ENCODE measurements around the gene SRSF3.
"Not testable (repeated sequence)": the region's sequence is repeated elsewhere in the genome, so short reads cannot be mapped to it uniquely, and the experiment has no call there.

Gene SRSF3

DNA sequence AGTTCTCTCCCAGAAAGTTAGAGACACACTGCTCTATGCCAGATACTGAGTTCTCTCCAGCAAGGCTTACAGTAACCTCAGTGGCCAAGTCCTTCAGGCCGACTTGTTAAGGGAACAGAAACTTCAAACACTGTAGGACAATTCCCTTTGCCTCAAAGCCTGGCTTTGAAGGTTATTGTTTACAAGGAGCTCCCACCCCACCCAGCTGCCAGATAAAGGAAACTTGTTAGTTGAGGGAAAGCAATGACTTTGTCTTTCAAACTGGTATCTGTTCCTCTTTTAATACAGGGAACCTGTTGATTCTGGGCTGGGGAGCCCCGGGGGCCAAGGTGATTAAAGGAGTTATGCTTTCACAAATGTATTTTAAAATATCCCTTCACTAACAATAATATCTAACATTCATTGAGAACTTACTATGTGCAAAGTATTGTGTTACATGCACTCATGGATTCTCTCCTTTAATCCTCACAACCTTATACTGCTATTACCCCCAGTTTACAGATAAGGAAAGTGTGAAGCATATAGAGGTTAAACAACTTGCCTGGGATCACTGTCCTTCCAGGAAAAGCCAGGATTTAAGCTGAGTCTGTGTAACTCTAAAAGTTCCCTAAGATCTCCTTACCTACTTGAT lies 56.8 kb downstream of the SRSF3 start:
- DNase-seq: no peak

GRCh38 chr6:36651659-36652379 lies 57.7 kb downstream of the SRSF3 start:
- no peak for DNase-seq

DNA sequence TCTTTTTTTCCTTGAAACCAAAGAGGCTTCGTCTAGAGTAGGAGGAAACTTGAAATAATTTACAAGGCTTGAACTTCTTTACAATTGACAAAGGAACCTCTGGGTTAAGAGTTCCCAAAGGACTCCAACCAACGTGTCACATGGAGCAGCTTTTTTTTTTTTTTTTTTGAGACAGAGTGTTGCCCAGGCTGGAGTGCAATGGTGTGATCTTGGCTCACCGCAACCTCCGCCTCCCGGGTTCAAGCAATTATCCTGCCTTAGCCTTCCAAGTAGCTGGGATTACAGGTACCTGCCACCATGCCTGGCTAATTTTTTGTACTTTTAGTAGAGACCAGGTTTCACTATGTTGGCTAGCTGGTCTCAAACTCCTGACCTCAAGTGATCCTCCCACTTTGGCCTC lies 60.3 kb downstream of the SRSF3 start:
- not testable (repeated sequence) for DNase-seq

All from DMS153 (cell line).